SK-N-SH treated with all-trans-retinoic acid at 6 μM for 48 hours (cell line): ENCODE measurements around the gene MT1B.

Experiments used
- ATAC-seq: fragments of 200-7000 bp; cut with Tn5 transposase; 3 replicates; pipeline ENCODE4 v1.9.1; 2020; ENCODE audit warnings: mild to moderate bottlenecking, moderate library complexity
- ARNTL ChIP-seq: fragments of 450-650 bp; formaldehyde crosslinking; IDR thresholded peaks from 2 replicates; pipeline ENCODE4 v1.5.0; 2020; ENCODE audit warnings: low read depth, mild to moderate bottlenecking, moderate library complexity, borderline replicate concordance
- BACH2 ChIP-seq: fragments of 250-450 bp; sonication (Bioruptor Pico); IDR thresholded peaks from 2 replicates; pipeline ENCODE4 v1.9.0; 2021; ENCODE audit warnings: mild to moderate bottlenecking, borderline replicate concordance
- CSDC2 ChIP-seq: fragments of 250-450 bp; sonication (Bioruptor Pico); IDR thresholded peaks from 2 replicates; pipeline ENCODE4 v1.5.0; 2020; ENCODE audit warnings: mild to moderate bottlenecking, moderate library complexity
- ESRRG ChIP-seq: fragments of 250-450 bp; sonication (Bioruptor Pico); IDR thresholded peaks from 2 replicates; pipeline ENCODE4 v1.6.1; 2021; ENCODE audit warnings: mild to moderate bottlenecking
- GLIS3 ChIP-seq: fragments of 250-450 bp; sonication (Bioruptor Pico); IDR thresholded peaks from 2 replicates; pipeline ENCODE4 v1.5.0; 2020; ENCODE audit warnings: mild to moderate bottlenecking, moderate library complexity
- OSR1 ChIP-seq: fragments of 250-450 bp; sonication (Bioruptor Pico); IDR thresholded peaks from 2 replicates; pipeline ENCODE4 v1.8.0; 2022; ENCODE audit warnings: moderate library complexity, mild to moderate bottlenecking, inconsistent platforms
- PPARA ChIP-seq: fragments of 250-450 bp; sonication (Bioruptor Pico); IDR thresholded peaks from 2 replicates; pipeline ENCODE4 v1.5.0; 2020; ENCODE audit warnings: mild to moderate bottlenecking, borderline replicate concordance
- SNAI2 ChIP-seq: fragments of 250-450 bp; sonication (Bioruptor Pico); IDR thresholded peaks from 2 replicates; pipeline ENCODE4 v1.5.0; 2020; ENCODE audit warnings: mild to moderate bottlenecking, moderate library complexity
- TCF4 ChIP-seq: fragments of 250-450 bp; sonication (Bioruptor Pico); IDR thresholded peaks from 2 replicates; pipeline ENCODE4 v1.8.0; 2021; ENCODE audit warnings: mild to moderate bottlenecking, moderate library complexity, borderline replicate concordance
- TOX ChIP-seq: fragments of 250-450 bp; sonication (Bioruptor Pico); IDR thresholded peaks from 2 replicates; pipeline ENCODE4 v1.8.0; 2021; ENCODE audit warnings: mild to moderate bottlenecking, moderate library complexity, borderline replicate concordance
- ZC3H10 ChIP-seq: fragments of 250-450 bp; sonication (Bioruptor Pico); IDR thresholded peaks from 2 replicates; pipeline ENCODE4 v1.5.1; 2021; ENCODE audit warnings: mild to moderate bottlenecking, moderate library complexity
- ZFP3 ChIP-seq: fragments of 250-450 bp; sonication (Bioruptor Pico); IDR thresholded peaks from 2 replicates; pipeline ENCODE4 v1.5.0; 2020; ENCODE audit warnings: mild to moderate bottlenecking, moderate library complexity
- ZFP30 ChIP-seq: fragments of 450-650 bp; formaldehyde crosslinking; IDR thresholded peaks from 2 replicates; pipeline ENCODE4 v1.5.0; 2022; ENCODE audit warnings: mild to moderate bottlenecking, moderate library complexity
- ZNF565 ChIP-seq: fragments of 450-650 bp; formaldehyde crosslinking; conservative IDR thresholded peaks from 2 replicates; pipeline ENCODE4 v1.5.0; 2020; ENCODE audit warnings: low read depth, mild to moderate bottlenecking, moderate library complexity
- ZNF70 ChIP-seq: fragments of 450-650 bp; formaldehyde crosslinking; IDR thresholded peaks from 2 replicates; pipeline ENCODE4 v1.5.0; 2020; ENCODE audit warnings: mild to moderate bottlenecking, moderate library complexity
- ZNF8 ChIP-seq: fragments of 450-650 bp; formaldehyde crosslinking; IDR thresholded peaks from 2 replicates; pipeline ENCODE4 v1.5.0; 2020; ENCODE audit warnings: mild to moderate bottlenecking, moderate library complexity
- TF ChIP-seq, protein P1 (sequence below): fragments of 250-450 bp; sonication (Bioruptor Pico); IDR thresholded peaks from 2 replicates; pipeline ENCODE4 v1.5.0; 2020; ENCODE audit warnings: mild to moderate bottlenecking, moderate library complexity
- TF ChIP-seq, protein P2 (sequence below): fragments of 250-450 bp; sonication (Bioruptor Pico); IDR thresholded peaks from 2 replicates; pipeline ENCODE4 v1.5.1; 2020; ENCODE audit warnings: low read depth, mild to moderate bottlenecking, moderate library complexity
- TF ChIP-seq, protein P3 (sequence below): fragments of 250-450 bp; sonication (Bioruptor Pico); IDR thresholded peaks from 2 replicates; pipeline ENCODE4 v1.8.0; 2020; ENCODE audit warnings: mild to moderate bottlenecking, moderate library complexity, borderline replicate concordance
- TF ChIP-seq, protein P4 (sequence below): fragments of 250-450 bp; sonication (Bioruptor Pico); IDR thresholded peaks from 2 replicates; pipeline ENCODE4 v1.8.0; 2021; ENCODE audit warnings: low read depth, mild to moderate bottlenecking, moderate library complexity, borderline replicate concordance

The MT1B gene

DNA sequence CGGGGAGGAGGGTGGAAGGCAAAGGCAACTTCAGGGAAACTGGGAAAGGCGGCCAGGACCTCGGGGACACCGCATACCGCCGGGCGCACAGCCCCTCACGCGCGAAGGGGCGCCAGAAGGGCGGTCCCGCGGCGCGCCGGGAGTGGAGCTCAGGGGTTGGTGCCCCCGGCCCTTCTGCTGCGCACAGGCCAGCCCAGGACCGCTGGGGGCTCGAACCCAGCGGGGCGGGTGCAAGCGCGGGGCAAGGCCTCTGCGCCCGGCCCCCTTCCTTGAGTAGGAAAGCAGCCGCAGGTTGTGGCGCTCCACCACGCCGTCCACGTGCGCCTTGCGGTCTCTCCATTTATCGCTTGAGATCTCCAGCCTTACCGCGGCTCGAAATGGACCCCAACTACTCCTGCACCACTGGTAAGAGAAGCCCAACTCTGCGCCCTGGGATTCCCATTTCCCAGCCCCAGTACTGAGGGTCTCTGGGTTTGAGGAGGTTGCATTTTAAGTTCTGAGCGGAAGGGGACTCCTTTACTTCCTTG, 16.2 kb upstream of the MT1B start (continued):
- TF ChIP-seq, protein P1, sequence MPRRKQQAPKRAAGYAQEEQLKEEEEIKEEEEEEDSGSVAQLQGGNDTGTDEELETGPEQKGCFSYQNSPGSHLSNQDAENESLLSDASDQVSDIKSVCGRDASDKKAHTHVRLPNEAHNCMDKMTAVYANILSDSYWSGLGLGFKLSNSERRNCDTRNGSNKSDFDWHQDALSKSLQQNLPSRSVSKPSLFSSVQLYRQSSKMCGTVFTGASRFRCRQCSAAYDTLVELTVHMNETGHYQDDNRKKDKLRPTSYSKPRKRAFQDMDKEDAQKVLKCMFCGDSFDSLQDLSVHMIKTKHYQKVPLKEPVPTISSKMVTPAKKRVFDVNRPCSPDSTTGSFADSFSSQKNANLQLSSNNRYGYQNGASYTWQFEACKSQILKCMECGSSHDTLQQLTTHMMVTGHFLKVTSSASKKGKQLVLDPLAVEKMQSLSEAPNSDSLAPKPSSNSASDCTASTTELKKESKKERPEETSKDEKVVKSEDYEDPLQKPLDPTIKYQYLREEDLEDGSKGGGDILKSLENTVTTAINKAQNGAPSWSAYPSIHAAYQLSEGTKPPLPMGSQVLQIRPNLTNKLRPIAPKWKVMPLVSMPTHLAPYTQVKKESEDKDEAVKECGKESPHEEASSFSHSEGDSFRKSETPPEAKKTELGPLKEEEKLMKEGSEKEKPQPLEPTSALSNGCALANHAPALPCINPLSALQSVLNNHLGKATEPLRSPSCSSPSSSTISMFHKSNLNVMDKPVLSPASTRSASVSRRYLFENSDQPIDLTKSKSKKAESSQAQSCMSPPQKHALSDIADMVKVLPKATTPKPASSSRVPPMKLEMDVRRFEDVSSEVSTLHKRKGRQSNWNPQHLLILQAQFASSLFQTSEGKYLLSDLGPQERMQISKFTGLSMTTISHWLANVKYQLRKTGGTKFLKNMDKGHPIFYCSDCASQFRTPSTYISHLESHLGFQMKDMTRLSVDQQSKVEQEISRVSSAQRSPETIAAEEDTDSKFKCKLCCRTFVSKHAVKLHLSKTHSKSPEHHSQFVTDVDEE (CRISPR knock-in tag), result no peak

DNA sequence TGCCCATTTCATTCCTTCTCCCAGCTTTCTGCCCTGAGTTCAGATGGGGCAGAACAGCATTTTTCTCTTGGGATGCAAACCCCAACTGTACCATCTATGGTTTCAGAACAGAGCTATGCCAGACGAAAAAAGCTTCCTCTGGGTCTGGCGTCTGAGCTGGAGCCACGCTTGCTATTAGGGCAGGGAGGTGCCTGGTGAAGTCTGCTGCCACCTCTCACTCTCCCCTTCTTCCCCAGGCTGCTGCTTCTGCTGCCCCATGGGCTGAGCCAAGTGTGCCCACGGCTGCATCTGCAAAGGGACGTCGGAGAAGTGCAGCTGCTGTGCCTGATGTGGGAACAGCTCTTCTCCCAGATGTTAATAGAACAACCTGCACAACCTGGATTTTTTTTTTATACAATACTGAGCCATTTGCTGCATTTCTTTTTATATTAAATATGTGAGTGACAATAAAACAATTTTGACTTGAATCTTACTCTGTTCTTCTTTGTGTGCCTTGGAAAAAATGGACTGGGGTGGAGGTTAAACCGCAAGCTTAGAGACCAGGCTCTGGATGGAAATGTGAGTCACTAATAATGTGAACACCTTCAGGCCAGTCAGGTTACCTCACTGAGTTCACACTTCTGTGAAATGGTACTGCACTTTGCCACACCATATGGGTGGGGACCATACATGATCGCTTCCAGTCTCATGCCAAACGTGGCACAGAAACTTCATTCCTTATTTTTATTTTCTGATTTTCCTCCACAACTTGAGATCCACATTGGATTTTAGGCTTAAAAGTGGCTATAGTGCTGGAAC, 14.9 kb upstream of the MT1B start:
- TF ChIP-seq ARNTL (CRISPR knock-in tag) (no peak), ZFP3 (no peak), ZFP30 (CRISPR knock-in tag) (no peak), OSR1 (CRISPR knock-in tag) (no peak), CSDC2 (CRISPR knock-in tag) (no peak), GLIS3 (CRISPR knock-in tag) (no peak), ZNF70 (CRISPR knock-in tag) (no peak), TCF4 (CRISPR knock-in tag) (no peak), ZNF8 (CRISPR knock-in tag) (no peak)
- TF ChIP-seq, protein P1 (CRISPR knock-in tag), result no peak
- TF ChIP-seq, protein P2, sequence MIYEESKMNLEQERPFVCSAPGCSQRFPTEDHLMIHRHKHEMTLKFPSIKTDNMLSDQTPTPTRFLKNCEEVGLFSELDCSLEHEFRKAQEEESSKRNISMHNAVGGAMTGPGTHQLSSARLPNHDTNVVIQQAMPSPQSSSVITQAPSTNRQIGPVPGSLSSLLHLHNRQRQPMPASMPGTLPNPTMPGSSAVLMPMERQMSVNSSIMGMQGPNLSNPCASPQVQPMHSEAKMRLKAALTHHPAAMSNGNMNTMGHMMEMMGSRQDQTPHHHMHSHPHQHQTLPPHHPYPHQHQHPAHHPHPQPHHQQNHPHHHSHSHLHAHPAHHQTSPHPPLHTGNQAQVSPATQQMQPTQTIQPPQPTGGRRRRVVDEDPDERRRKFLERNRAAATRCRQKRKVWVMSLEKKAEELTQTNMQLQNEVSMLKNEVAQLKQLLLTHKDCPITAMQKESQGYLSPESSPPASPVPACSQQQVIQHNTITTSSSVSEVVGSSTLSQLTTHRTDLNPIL (CRISPR knock-in tag), result no peak
- TF ChIP-seq, all 23 proteins: peak for 0
- ATAC-seq, result no peak

DNA sequence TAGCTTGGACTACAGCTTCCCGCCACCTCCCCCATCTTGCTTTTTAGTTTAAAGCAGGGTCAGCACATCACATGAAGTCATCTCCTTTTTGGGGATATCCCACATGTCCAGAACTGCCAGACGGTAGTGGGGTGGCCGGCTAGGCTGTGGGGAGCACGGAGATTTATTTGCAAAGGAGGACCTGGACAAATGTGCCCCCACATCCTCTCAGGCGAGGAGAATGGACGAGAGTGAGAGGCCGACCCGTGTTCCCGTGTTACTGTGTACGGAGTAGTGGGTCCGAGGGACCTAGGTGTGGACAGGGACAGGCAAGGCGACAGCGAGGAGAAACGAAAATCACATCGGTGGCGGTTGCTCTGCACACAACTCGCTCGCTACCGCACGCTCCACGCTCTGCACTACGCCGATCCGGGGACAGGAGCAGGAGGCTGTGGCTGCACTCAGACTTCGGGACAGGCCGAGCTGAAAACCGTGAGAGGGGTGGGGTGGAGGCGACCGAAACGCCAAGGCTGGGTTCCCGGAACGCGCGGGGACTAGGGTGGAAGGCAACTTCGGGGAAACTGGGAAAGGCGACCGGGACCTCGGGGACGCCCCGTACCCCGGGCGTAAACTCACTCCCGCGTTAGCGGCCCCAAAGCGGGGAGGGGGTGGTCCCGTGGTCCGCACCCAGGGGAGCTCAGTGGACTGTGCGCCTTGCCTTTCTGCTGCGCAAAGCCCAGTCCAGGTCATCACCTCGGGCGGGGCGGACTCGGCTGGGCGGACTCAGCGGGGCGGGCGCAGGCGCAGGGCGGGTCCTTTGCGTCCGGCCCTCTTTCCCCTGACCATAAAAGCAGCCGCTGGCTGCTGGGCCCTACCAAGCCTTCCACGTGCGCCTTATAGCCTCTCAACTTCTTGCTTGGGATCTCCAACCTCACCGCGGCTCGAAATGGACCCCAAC, 13.6 kb upstream of the MT1B start, which contains the start of gene MT1A:
Gene MT1A (plus strand): TSS at position 853 of the 937 bp plus-strand sequence. CDS start 73 bp downstream, at position 926.
- no peak for TF ChIP-seq ZNF70 (CRISPR knock-in tag)
- no peak for TF ChIP-seq ESRRG (CRISPR knock-in tag)
- no peak for TF ChIP-seq CSDC2 (CRISPR knock-in tag)
- TF ChIP-seq ZNF8 (CRISPR knock-in tag), result no peak
- TF ChIP-seq SNAI2 (CRISPR knock-in tag), result no peak
- TF ChIP-seq, protein P2 (CRISPR knock-in tag), result no peak
- TF ChIP-seq BACH2 (CRISPR knock-in tag), result no peak
- no peak for TF ChIP-seq OSR1 (CRISPR knock-in tag)
- TF ChIP-seq PPARA (CRISPR knock-in tag), result no peak
- TF ChIP-seq ZNF565 (CRISPR knock-in tag), result no peak
- TF ChIP-seq TOX (CRISPR knock-in tag), result no peak
- TF ChIP-seq, protein P3, sequence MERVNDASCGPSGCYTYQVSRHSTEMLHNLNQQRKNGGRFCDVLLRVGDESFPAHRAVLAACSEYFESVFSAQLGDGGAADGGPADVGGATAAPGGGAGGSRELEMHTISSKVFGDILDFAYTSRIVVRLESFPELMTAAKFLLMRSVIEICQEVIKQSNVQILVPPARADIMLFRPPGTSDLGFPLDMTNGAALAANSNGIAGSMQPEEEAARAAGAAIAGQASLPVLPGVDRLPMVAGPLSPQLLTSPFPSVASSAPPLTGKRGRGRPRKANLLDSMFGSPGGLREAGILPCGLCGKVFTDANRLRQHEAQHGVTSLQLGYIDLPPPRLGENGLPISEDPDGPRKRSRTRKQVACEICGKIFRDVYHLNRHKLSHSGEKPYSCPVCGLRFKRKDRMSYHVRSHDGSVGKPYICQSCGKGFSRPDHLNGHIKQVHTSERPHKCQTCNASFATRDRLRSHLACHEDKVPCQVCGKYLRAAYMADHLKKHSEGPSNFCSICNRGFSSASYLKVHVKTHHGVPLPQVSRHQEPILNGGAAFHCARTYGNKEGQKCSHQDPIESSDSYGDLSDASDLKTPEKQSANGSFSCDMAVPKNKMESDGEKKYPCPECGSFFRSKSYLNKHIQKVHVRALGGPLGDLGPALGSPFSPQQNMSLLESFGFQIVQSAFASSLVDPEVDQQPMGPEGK (CRISPR knock-in tag), result no peak
- no peak for TF ChIP-seq ZC3H10 (CRISPR knock-in tag)
- TF ChIP-seq, protein P4, sequence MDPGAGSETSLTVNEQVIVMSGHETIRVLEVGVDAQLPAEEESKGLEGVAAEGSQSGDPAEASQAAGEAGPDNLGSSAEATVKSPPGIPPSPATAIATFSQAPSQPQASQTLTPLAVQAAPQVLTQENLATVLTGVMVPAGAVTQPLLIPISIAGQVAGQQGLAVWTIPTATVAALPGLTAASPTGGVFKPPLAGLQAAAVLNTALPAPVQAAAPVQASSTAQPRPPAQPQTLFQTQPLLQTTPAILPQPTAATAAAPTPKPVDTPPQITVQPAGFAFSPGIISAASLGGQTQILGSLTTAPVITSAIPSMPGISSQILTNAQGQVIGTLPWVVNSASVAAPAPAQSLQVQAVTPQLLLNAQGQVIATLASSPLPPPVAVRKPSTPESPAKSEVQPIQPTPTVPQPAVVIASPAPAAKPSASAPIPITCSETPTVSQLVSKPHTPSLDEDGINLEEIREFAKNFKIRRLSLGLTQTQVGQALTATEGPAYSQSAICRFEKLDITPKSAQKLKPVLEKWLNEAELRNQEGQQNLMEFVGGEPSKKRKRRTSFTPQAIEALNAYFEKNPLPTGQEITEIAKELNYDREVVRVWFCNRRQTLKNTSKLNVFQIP (CRISPR knock-in tag), result no peak
- peak; percentile 78 for ATAC-seq
